Dedifferentiated amniotic fluid mesenchymal stem cell (primary cell): ENCODE results near the gene TMED4.

Source experiments
- DNase-seq: peaks from one replicate; pipeline ENCODE4 v3.0.0-alpha.2; 2016; ENCODE audit errors: extremely low spot score

Gene TMED4

DNA sequence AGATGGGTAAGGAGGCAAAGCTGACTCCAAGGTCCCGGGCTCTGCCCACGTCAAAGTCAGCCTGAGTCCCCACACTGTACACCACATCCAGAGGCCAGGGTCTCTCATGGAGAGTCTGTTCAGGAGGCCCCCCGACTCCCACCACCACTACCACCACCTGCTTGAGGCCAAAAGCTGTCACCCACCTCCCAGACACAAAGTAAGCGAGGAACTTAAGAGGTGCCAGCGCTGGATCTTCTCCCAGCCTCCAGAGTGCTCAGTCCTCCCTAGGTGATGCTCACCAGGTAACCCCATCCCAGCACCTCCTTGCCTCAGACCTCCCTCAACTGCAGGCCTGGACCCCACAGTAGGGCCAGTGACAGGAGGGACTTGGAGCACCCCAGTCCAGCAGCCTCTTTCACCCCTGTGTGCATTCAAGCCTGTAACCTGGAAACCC is 41.4 kb downstream of the TMED4 start:
- DNase-seq, result no peak

DNA sequence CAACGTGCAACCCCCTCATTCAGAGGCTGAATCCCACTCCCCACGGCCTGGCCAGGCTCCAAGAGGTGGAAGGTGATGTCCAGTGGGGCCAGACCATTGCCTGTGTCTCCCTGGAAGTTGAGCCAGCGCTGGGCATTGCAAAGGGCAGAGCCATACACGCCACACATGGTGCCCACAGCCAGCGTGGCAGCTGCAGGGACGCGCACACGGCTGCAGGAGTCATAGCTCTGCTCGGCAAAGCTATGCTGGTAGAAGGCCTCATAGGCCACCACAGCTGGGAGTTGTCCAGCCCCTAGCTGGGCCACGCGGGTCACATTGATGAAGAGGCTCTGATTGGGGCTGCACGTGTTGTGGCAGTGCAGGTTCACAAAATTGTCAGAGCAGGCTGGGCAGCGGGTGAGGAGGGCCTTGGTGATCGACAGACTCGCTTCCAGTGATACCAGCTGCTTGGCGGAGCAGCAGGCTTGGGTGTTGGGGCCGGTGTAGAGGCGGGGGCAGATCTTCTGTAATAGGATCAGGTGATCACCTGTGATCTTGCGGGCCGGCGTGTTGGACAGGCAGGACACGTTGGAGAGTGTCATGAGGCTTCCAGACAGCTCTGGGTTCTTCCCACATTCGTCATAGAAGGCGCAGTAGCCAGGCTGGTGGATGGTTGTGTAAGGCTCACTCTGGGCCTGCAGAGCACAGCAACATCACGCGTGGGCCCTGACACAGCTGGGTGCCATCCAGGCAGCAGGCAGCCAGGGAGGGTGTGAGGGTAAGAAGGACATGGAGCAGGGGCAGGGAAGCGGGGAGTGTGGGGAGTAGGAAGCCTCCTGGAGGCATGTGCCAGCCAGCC is 42.1 kb downstream of the TMED4 start:
- no peak for DNase-seq

DNA sequence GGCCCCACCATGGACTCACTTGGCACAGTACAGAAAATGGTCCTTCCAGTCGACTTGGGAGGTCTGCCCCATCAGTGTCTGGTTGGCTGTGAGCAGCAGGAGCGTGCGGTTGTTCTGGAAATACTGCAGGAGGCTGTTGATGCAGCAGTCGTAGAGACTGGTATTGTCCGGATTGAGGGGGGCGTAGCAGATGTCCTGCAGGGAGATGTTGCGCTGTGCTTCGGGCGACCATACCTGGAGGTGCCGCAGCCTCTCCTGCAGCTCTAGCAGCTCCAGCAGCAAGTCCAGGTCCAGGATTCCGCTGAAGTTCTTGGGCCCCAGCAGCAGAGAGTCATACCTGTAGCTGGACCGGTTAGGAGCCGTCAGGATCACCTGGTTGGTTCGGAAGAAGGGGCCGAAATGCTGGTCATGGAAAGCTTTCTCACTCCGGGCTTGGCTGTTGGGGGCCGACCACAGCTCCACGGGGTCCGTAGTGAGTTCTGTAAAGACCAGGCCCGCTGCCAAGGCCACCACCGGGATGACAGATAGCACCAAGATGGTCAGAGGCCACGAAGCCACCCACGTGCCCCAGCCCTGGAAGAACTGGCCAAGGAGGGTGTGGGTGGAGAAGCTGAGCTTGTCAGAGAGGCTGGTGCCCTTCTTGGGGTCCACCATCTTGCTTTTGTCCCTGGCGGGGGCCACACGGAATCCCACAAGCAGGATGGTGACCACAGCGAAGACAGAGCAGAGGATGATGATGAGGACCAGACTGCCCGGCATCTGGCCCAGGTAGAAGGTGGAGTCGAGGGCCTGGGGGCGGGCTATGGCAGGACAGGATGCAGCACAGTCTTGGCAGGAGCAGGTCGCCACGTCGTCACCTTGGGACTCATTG is 43.0 kb downstream of the TMED4 start:
- no peak for DNase-seq

DNA sequence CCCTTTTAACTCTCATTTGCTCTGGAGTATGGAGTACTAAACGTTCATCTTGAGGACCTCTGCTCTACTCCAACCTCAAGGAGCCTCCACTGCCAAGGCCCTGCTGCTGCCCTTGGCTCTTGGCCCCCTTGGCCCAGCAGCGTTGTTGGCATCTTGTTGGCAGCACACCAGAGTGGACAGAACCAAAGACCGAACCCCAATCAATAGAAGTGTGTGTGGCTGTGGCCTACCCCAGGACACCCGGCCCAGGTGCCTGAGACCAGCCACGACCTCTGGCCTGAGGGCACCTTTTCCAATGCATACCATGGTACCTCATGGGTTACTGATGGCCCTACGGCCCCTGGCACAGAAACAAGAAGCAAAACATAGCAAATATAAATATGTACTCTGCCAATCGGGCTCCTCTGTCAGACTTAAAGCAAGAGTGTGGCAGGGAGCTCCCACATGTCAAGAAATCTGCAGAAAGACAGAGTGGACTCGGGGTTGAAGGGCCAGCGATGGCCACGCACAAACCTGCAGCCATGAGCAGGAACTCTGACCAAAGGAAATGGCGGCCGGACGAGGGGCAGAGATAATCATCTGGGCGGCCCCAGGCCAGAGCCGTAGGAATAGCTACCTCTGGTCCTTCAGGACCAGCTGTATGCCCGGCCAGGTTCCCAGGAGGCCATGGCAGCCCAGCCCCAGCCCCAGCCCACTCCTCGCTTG is 43.8 kb downstream of the TMED4 start:
- DNase-seq, result no peak

GRCh38 chr7:44537442-44537841 is 44.6 kb downstream of the TMED4 start:
- DNase-seq, result no peak

- DNase-seq, result no peak
Measured at GRCh38 chr7:44536090-44536489, 45.9 kb downstream of the TMED4 start.

- no peak for DNase-seq
Measured at GRCh38 chr7:44535348-44536064, 46.5 kb downstream of the TMED4 start.

- no peak for DNase-seq
Measured at GRCh38 chr7:44534501-44534900, 47.5 kb downstream of the TMED4 start.

DNA sequence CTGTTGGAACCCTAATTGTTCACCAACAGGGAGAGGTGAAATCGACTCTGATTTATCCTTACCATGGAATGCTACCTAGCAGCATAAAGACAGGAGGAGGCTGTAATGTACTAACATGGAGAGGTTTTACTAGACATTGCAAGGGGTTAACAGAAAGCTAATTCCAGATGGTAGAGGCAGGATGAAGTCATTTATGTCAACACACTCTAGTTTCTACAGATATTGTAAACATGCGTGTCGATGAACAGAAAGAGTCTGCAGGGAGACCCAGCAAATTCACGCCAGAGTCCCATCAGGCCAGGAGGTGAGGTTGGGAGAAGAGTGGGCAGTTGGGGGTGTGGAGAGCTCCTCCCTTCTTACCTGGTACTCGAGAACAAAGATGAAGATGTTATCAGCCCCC is 47.9 kb downstream of the TMED4 start:
- no peak for DNase-seq

GRCh38 chr7:44533301-44534055 is 48.6 kb downstream of the TMED4 start:
- DNase-seq, result no peak

- no peak for DNase-seq
Measured at GRCh38 chr7:44531421-44532380, 50.3 kb downstream of the TMED4 start.

DNA sequence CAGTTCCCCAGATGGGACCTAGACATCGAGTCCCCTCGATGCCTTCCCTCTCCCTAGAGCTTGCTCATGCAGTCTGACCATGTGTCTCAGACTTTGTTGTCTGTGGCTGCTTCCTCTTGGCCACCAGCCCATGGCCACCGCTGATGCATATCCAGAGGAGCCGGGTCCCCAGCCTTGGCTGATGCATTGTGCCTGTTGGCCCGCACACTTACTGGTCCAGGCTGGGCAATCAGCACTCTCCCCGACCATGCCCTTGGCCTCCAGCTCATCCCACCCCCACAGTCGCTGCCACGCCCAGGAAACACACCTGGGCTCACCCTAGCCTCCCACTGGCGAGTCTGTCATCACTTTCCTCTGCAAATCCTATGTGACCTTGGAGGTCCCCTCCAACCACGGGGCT is 51.0 kb downstream of the TMED4 start:
- DNase-seq, result no peak
